ENCODE results near the gene SUGCT.

Gene SUGCT

DNA sequence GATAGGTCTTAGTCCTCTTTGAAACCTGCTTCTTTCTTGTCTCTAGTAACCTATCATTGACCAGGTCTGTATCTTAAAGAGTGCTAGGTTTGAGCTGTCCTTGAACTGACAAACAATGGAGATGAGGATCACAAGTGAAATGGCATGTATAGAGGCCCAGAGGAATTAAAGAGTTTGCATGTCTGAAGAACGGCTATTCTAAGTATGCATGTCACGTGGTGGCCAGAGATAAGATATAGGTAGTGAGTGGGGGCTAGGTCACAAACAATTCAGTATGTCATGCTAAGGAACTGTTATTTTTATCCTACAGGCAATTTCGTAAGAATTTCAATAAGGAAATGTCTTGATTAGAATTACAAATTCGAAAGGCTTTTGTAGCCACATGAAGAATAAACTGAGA, 95.3 kb downstream of the SUGCT start:
- TF ChIP-seq, protein P1, sequence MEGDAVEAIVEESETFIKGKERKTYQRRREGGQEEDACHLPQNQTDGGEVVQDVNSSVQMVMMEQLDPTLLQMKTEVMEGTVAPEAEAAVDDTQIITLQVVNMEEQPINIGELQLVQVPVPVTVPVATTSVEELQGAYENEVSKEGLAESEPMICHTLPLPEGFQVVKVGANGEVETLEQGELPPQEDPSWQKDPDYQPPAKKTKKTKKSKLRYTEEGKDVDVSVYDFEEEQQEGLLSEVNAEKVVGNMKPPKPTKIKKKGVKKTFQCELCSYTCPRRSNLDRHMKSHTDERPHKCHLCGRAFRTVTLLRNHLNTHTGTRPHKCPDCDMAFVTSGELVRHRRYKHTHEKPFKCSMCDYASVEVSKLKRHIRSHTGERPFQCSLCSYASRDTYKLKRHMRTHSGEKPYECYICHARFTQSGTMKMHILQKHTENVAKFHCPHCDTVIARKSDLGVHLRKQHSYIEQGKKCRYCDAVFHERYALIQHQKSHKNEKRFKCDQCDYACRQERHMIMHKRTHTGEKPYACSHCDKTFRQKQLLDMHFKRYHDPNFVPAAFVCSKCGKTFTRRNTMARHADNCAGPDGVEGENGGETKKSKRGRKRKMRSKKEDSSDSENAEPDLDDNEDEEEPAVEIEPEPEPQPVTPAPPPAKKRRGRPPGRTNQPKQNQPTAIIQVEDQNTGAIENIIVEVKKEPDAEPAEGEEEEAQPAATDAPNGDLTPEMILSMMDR (IDR thresholded peaks at IDR 0.05): no peak

DNA sequence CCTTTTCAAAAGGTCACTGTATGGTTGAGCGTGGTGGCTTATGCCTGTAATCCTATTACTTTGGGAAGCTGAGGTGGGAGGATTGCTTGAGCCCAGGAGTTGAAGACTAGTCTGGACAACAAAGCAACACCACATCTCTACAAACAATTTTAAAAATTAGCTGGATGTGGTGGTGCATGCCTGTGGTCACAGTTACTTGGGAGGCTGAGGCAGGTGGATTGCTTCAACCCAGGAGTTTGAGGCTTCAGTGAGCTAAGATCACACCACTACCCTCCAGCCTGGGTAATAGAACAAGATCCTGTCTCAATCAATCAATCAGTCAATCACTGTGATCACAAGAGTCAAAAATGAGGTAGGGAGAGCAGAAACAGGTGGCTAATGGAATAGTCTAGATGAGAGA, 97.0 kb downstream of the SUGCT start:
- TF ChIP-seq, protein P1 (IDR thresholded peaks at IDR 0.05): no peak

DNA sequence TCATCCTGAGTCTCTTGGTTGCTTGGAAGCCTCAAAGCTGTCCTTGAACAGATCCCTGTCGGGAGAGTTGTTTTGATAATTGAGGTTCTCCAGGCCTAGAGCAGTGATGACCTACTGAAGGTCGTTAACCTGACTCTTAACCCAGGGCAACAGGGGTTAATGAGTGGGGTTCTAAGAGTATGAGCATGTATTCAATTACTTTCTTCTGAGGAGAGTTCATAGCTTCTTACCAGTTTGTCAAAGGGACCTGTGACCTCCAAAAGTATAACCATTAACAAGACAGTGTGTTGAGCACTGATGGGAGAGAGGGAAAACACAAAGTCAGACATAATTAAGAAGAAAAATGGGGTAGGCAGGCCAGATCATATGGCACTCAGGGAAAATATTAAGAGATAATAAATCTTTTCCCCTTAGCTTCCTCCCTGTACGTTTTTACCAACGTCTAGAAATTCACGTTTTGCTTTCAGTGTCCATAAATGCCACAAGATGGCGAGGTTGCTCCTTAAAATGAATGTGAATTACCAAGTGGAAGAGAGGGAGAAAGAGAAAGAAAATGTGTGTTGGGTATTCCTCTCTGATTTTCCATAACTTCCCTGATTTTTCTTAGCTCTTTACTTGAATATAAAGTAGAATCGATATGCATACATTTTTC, 97.6 kb downstream of the SUGCT start:
- TF ChIP-seq, protein P1 (IDR thresholded peaks at IDR 0.05): peak; percentile 72

DNA sequence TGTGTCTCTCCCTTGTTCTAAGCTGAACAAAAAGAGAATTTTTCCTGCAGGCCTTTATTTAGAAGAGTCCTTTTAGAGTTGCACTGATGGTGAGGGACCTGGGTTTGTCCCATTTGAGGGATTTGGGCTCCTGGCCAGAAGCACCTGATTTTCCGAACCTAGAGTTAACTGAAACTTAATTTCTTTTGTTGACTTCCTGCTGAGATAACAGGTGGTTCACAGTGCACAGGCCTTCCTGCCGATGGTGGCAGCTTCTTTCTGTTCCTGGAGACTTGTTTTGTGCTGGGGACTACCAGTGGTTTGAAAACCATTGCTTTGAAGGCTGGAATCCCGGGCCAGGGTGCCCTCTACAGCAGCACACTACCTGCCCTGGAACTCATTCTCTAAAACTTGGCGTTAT, 99.2 kb downstream of the SUGCT start:
- TF ChIP-seq, protein P1 (IDR thresholded peaks at IDR 0.05): no peak

DNA sequence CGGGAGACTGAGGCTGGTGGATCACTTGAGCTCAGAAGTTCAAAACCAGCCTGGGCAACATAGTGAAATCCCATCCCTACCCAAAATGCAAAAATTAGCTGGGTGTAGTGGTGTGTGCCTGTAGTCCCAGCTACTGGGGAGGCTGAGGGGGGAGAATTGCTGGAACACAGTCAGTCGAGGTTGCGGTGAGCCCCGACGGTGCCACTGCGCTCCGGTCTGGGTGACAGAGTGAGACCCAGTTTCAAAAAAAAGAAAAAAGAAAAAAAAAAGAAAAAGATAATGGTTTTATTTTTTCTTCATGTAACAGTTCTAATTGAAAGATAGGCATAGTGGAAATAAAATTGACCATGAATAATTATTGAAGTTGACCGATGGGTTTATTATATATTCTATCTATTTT, 99.9 kb downstream of the SUGCT start:
- TF ChIP-seq, protein P1 (IDR thresholded peaks at IDR 0.05): no peak

DNA sequence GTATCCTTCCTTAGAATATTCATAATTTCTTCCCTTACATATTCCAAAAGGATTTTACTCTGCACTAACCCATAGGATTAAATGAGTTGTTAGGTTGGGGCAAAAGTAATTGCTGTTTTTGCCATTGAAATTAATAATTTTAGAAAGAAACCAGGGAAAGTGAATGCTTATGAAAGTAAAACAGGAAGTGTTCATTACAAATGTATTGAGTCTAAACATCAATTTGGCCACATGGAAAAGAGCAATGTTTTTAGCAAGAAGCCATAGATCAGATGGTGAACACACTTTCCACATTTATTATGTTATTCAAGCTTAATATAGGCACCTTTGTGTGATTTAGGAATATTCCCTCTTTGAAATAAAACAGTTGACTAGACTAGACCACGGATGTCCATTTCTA, 102.9 kb downstream of the SUGCT start:
- TF ChIP-seq, protein P1 (IDR thresholded peaks at IDR 0.05): no peak

DNA sequence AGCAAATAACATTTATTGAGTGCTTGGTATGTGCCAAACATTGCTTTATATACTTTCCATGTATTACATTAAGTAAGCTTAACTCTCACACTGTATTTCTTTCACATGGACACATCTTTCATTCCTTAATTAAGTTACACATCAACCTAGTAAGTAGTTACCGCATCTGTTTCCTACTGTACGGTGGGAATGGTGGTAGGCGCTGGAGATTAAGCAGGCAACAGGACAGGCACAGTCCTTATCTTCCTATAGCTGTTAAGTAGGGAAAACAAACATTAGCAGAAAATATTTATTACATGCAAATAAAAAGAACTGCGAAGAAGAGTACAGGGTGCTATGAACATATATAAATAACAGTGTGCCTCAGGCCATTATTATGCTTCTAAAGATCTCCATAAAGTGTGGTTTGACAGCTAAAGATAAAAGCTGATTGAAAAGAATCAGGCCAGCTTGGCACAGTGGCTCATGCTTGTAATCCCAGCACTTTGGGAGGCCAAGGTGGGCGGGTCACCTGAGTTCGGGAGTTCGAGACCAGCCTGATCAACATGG, 105.0 kb downstream of the SUGCT start:
- TF ChIP-seq, protein P1 (IDR thresholded peaks at IDR 0.05): no peak

DNA sequence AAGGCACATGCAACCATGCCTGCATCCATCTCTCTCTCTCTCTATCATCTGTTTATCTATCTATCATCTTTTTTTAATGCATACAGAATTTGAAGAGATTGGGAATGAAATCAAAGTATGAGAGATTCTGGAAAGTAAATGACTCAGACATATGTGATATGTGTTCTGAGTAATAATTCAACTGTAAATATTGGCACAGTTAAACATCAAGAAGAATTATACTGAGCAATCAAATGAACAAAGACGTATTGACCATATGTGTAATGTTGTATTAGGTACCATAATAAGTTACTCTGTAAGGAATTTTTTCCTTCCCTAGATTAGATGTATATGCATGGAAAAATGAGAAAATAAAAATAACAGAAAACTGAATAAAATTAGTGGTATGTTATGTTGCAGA, 108.3 kb downstream of the SUGCT start:
- TF ChIP-seq, protein P1 (IDR thresholded peaks at IDR 0.05): no peak
